Rectal smooth muscle tissue (tissue), 1 donor: ENCODE measurements around the gene DNAAF2.
A peak's percentile ranks its signal among the peaks of the same experiment; 100 is the strongest.
"Not testable (repeated sequence)": the region's sequence is repeated elsewhere in the genome, so short reads cannot be mapped to it uniquely, and the experiment has no call there.

Source experiments
- H3K27ac ChIP-seq: one replicate; pipeline ENCODE4 v1.7.0; 2013; ENCODE audit warnings: low read depth, low read length, inconsistent platforms
- H3K27me3 ChIP-seq: one replicate; pipeline ENCODE4 v1.7.0; 2013; ENCODE audit warnings: low read length; ENCODE audit not compliant: control insufficient read depth, insufficient read depth
- H3K36me3 ChIP-seq: one replicate; pipeline ENCODE4 v1.7.0; 2013; ENCODE audit warnings: low read length; ENCODE audit not compliant: control insufficient read depth, insufficient read depth
- H3K4me1 ChIP-seq: one replicate; pipeline ENCODE4 v1.7.0; 2013; ENCODE audit warnings: low read length; ENCODE audit not compliant: control insufficient read depth, insufficient read depth
- H3K4me3 ChIP-seq: one replicate; pipeline ENCODE4 v1.7.0; 2013; ENCODE audit warnings: low read length
- H3K9ac ChIP-seq: one replicate; pipeline ENCODE4 v1.7.0; 2013; ENCODE audit warnings: low read length

Gene DNAAF2, protein sequence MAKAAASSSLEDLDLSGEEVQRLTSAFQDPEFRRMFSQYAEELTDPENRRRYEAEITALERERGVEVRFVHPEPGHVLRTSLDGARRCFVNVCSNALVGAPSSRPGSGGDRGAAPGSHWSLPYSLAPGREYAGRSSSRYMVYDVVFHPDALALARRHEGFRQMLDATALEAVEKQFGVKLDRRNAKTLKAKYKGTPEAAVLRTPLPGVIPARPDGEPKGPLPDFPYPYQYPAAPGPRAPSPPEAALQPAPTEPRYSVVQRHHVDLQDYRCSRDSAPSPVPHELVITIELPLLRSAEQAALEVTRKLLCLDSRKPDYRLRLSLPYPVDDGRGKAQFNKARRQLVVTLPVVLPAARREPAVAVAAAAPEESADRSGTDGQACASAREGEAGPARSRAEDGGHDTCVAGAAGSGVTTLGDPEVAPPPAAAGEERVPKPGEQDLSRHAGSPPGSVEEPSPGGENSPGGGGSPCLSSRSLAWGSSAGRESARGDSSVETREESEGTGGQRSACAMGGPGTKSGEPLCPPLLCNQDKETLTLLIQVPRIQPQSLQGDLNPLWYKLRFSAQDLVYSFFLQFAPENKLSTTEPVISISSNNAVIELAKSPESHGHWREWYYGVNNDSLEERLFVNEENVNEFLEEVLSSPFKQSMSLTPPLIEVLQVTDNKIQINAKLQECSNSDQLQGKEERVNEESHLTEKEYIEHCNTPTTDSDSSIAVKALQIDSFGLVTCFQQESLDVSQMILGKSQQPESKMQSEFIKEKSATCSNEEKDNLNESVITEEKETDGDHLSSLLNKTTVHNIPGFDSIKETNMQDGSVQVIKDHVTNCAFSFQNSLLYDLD

DNA sequence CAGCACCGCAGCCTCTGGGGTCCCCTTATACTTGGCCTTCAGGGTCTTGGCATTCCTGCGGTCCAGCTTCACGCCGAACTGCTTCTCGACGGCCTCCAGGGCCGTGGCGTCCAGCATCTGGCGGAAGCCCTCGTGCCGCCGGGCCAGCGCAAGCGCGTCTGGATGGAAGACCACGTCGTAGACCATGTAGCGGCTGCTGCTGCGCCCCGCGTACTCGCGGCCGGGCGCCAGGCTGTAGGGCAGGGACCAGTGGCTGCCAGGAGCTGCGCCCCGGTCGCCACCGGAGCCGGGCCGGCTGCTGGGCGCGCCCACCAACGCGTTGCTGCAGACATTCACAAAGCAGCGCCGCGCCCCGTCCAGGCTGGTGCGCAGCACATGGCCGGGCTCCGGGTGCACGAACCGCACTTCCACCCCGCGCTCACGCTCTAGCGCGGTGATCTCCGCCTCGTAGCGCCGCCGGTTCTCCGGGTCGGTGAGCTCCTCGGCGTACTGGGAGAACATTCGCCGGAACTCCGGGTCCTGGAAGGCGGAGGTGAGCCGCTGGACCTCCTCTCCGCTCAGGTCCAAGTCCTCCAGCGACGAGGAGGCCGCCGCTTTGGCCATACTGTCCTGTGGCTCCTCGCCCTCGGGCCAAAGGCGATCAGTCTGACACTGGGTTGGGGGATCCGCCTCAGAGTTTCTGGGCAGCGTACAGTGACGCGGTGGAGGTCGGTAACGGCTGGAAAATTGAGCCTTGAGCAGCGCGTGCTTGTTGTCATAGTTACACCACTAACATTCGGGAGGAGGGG, at the start of gene DNAAF2:
Gene DNAAF2, minus strand, starts transcription at position 698 of the 788 bp plus-strand sequence. Its CDS starts 95 bp downstream, at position 603.
- H3K4me3 ChIP-seq: peak within 1 kb of the TSS; percentile 98
- H3K27ac ChIP-seq: peak within 1 kb of the TSS; percentile 98
- peak within 1 kb of the TSS; percentile 97 for H3K9ac ChIP-seq
- no peaks in the 10 kb centered on the region for H3K36me3 ChIP-seq
- no peaks in the 10 kb centered on the region for H3K4me1 ChIP-seq
- H3K27me3 ChIP-seq: no peaks in the 10 kb centered on the region

DNA sequence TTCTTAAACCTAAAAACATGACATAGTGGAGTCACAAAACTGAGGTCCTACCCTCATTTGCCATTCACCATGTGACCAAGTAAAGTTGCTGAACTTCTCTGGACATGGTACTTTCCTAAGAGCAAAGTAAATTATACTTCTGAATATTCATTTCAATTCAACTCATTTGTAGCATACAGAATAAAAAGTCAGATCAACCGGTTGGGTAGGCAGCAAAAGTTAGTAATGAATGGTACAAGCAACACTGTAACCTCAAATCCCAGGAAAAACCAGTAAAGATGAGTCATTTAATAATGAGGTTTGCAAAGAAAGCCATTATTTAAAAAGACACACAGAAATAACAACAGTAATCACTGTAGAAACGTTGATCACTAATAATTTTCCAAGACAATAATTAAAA, 44.2 kb upstream of the DNAAF2 start:
- Histone ChIP-seq H3K4me3 (no peak overlapping the region), H3K4me1 (no peaks in the 10 kb centered on the region), H3K9ac (no peak overlapping the region), H3K27ac (no peak overlapping the region), H3K36me3 (no peaks in the 10 kb centered on the region), H3K27me3 (no peaks in the 10 kb centered on the region)

DNA sequence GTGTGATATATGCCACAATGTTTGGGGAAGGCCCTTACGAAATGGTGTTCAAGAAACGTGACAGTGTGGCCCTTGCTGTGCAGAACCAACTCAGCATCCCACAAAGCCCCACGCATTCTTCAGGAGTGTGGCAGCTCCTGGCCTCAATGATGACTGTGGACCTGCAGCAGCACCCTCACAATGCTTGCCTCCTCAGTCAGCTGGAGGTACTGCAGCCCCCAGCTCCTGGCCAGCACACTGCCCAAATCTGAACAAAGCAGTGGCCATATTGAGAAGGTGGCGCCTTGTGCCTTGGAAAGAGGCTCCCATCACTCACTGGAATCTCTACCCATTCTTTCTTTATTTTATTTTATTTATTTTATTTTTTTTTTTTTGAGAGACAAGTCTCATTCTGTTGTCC, 42.6 kb upstream of the DNAAF2 start:
- Histone ChIP-seq H3K4me3 (no peak overlapping the region), H3K4me1 (no peaks in the 10 kb centered on the region), H3K36me3 (no peaks in the 10 kb centered on the region), H3K27ac (no peak overlapping the region), H3K9ac (no peak overlapping the region), H3K27me3 (no peaks in the 10 kb centered on the region)

DNA sequence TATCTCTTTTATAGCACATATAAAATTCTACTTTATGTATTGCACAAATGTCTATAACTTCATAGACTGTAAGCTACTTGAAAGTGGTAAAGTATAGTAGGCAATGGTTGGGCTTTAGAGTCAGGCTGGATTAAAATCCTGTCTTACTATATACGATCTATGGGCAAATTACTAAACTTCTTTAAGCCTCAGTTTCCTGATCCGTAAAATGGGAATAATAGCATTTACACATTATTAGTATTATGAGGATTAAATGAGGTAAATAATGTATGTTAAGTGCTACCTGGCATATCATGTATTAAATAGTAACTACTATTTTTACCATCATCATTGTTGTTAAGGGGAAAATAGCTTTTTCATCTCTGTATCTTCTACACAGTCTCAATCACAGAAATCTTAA, 38.5 kb upstream of the DNAAF2 start:
- Histone ChIP-seq H3K27me3 (no peaks in the 10 kb centered on the region), H3K4me1 (no peaks in the 10 kb centered on the region), H3K27ac (no peak overlapping the region), H3K9ac (no peak overlapping the region), H3K4me3 (no peak overlapping the region), H3K36me3 (no peaks in the 10 kb centered on the region)

DNA sequence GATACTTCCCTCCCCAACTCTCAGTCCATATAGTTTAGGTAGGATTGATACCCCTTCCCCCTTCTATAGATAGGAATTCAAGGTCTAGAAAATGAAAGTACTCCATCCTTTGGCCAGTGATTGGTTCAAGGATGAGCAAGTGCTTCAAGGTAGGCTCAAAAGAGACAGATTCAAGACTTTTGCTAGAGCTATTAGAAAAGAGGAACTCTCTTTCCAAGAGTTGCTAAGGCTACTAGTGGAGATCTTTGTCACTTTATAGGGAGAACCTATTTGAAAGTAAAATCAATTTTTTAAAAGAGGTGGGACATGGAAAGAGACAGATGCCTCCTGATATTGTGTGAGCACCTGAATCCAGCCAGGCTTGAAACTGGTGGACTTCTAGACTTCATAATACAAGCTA, 35.4 kb upstream of the DNAAF2 start:
- no peak overlapping the region for H3K27ac ChIP-seq
- H3K4me3 ChIP-seq: no peak overlapping the region
- no peak overlapping the region for H3K9ac ChIP-seq
- H3K27me3 ChIP-seq: no peaks in the 10 kb centered on the region
- no peaks in the 10 kb centered on the region for H3K4me1 ChIP-seq
- H3K36me3 ChIP-seq: no peaks in the 10 kb centered on the region

DNA sequence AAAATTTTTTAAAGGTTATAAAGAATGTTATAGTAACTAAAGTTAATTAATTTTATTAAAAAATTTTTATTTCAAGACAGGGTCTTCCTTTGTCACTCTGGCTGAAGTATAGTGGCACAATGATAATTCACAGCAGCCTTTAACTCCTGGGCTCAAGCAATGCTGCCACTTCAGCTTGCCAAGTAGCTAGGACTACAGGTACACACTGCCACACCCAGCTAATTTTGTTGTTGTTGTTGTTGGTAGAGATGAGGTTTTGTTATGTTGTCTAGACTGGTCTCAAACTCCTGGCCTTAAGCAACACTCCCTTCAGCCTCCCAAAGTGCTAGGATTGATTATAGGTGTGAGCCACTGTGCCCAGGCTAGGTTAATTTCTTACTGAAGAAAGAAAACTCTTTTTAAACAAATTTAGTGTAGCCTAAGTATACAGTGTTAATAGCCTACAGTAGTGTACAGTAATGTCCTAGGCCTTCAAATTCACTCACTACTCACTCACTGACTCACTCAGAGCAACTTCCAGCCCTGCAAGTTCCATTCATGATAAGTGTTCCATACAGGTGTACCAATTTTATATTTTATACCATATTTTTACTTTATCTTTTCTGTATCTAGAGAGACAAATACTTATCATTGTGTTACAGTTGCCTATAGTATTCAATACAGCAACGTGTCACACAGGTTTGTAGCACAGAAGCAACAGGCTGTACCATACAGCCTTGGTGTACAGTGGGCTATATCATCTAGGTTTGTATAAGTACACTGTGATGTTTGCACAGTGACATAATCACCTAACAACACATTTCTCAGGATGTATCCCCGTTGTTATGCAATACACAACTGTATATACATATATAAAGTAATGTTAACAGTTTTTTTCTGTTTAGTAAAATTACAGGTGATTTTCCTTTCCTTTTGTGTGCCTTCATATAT, 24.7 kb upstream of the DNAAF2 start:
- Histone ChIP-seq H3K9ac (no peak overlapping the region), H3K36me3 (no peaks in the 10 kb centered on the region), H3K27ac (no peak overlapping the region), H3K4me3 (no peak overlapping the region), H3K4me1 (no peaks in the 10 kb centered on the region), H3K27me3 (no peaks in the 10 kb centered on the region)

DNA sequence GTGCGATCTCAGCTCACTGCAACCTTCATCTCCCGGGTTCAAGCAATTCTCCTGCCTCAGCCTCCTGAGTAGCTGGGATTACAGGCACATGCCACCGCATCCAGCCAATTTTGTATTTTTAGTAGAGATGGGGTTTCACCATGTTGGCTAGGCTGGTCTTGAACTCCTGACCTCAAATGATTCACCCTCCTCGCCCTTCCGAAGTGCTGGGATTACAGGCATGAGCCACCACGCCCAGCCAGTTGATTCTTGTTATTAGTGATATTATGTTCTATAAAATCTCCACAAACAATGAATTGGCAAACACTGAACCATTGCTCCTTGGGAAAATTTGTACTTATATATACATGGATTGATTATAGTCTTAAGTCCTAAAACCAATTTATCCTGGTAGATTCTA, 22.5 kb upstream of the DNAAF2 start:
- H3K4me3 ChIP-seq, H3K36me3 ChIP-seq, H3K27me3 ChIP-seq, H3K4me1 ChIP-seq, H3K9ac ChIP-seq, H3K27ac ChIP-seq: not testable (repeated sequence)

DNA sequence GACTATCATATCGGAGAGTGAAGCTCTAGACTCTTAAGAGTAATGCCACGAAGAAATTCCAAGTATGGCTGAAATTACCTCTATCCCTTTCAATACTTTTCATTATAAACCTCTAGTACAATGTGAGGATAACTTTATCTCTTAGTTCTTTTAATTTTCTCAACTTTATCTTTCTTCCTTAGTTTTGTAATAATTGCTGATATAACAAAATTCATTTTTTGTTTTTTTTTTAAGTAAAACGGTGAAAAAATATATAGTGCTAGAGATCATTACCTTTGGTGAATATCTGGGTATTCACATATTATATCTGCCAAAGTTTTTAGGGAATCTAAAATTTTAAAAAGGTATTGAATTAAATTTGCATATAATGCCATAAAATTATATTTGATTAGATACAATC, 19.5 kb upstream of the DNAAF2 start:
- no peak overlapping the region for H3K27ac ChIP-seq
- no peak overlapping the region for H3K9ac ChIP-seq
- no peaks in the 10 kb centered on the region for H3K4me1 ChIP-seq
- no peak overlapping the region for H3K4me3 ChIP-seq
- no peaks in the 10 kb centered on the region for H3K27me3 ChIP-seq
- no peaks in the 10 kb centered on the region for H3K36me3 ChIP-seq

DNA sequence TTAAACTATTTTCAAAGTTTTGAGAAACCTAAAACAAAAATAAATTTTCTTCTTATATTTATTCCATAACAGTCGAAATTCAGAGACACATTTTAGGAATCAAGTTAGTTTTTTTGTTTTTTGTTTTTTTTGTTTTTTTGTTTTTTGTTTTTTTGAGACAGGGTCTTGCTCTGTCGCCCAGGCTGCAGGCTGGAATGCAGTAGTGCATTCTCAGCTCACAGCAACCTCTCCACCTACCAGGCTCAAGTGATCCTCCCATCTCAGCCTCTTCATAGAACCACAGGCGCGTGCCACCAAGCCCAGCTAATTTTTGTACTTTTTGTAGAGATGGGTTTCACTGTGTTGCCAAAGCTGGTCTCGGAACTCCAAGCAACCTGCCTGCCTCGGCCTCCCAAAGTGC, 18.5 kb upstream of the DNAAF2 start:
- Histone ChIP-seq H3K36me3 (no peaks in the 10 kb centered on the region), H3K27ac (no peak overlapping the region), H3K9ac (no peak overlapping the region), H3K27me3 (no peaks in the 10 kb centered on the region), H3K4me1 (no peaks in the 10 kb centered on the region), H3K4me3 (no peak overlapping the region)

DNA sequence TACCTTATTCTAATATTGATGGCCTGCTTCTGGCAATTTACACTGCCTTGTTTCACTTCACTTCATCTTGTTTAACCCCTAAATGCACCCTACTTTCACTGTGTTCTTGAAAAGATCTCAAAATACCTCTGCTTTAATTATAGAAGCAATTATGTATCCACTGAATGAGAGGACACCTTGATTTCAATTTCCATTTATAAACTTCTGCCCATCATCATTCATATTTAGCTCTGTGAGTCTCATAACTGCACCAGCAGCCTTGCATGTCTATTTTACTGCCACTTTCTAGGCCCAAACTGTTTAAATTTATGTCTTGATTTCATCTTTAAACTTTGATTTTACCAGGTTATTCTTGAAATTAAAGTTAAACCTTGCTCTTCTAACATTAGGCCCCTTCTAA, 7.1 kb upstream of the DNAAF2 start:
- no peaks in the 10 kb centered on the region for H3K4me1 ChIP-seq
- H3K4me3 ChIP-seq: no peak overlapping the region
- H3K27me3 ChIP-seq: no peaks in the 10 kb centered on the region
- H3K36me3 ChIP-seq: no peaks in the 10 kb centered on the region
- peak overlapping the region; percentile 27 for H3K27ac ChIP-seq
- H3K9ac ChIP-seq: no peak overlapping the region

DNA sequence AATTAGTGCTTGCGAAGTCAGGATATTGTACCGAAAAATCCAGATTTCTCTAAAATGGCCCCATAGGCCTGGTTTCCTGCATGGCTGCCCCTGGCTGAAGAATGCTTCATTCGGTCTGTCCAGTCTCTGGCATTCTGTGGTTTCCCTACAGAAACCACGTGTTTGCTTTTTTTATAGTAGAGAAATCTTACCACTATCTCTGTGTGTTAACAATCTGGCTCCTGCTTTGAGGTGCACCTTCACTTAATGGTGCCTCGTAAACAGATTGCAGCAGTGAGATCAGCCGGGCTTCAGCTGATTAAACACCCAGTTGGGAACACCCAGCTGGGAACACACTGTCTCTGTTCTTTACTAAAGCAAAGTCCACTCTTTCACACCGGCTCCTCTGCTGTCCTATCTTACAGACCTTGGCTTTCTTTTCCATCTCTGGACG, 6.7 kb upstream of the DNAAF2 start:
- Histone ChIP-seq H3K4me3 (peak overlapping the region; percentile 10), H3K4me1 (no peaks in the 10 kb centered on the region), H3K27ac (peak overlapping the region; percentile 27), H3K36me3 (no peaks in the 10 kb centered on the region), H3K9ac (no peak overlapping the region), H3K27me3 (no peaks in the 10 kb centered on the region)
